K562 (cell line): ENCODE results near the gene JAKMIP1. TPM values are rescaled to one million over a fixed set of nuclear protein-coding genes. Genes with fewer than 3 reads are reported as not detected.

Source experiments
- ARHGAP35 ChIP-seq: fragments of 450-650 bp; IDR thresholded peaks from 2 replicates; pipeline ENCODE4 v1.6.1; 2018; ENCODE audit not compliant: partially characterized antibody
- BRD9 ChIP-seq: fragments of 450-650 bp; IDR thresholded peaks from 2 replicates; pipeline ENCODE4 v1.6.1; 2018; ENCODE audit warnings: low read depth; ENCODE audit not compliant: partially characterized antibody
- COPS2 ChIP-seq: fragments of 450-650 bp; conservative IDR thresholded peaks from 2 replicates; pipeline ENCODE4 v1.6.1; 2016; ENCODE audit warnings: mild to moderate bottlenecking, moderate library complexity
- MAFG ChIP-seq: fragments of 450-650 bp; conservative IDR thresholded peaks from 2 replicates; pipeline ENCODE4 v1.6.1; 2016; ENCODE audit warnings: missing genetic modification characterization, missing compliant biosample characterization
- NFATC3 ChIP-seq: fragments of 450-650 bp; IDR thresholded peaks from 2 replicates; pipeline ENCODE4 v1.6.1; 2017; ENCODE audit warnings: mild to moderate bottlenecking
- PML ChIP-seq: IDR thresholded peaks from 2 replicates; pipeline ENCODE4 v1.6.1; 2012; ENCODE audit warnings: low read length, inconsistent platforms
- TAL1 ChIP-seq: fragments of 450-650 bp; IDR thresholded peaks from 2 replicates; pipeline ENCODE4 v1.6.1; 2016; ENCODE audit warnings: mild to moderate bottlenecking
- polyA plus RNA-seq, 8 experiments: library from polyadenylated mRNA; depleted of rRNA in 4 of 8; stranded (reverse) in 5 of 8; unstranded in 3 of 8; fragments of >200 nt; fragmentation: Nextera tagmentation in 2 of 8; fragmentation: Illumina TruSeq in 1 of 8; extraction: Ambion mirVana in 2 of 8; extraction: Trizol in 1 of 8; gene quantifications; 2 replicates each; pipeline versions ENCODE4 v1.2.1 to v1.2.3, GENCODE V29; 2011 to 2014; ENCODE audit warnings: inconsistent platforms in 1 of 8, missing spikeins in 1 of 8
- total RNA-seq, 7 experiments: library from RNA; depleted of rRNA in 6 of 7; stranded (reverse); fragments of >200 nt in 6 of 7; fragmentation: Illumina TruSeq in 2 of 7; extraction: Trizol in 2 of 7; gene quantifications; 2 replicates each; pipeline versions ENCODE4 v1.2.1 to v1.2.3, GENCODE V29; 2011 to 2021; ENCODE audit warnings: low replicate concordance in 1 of 7
- TF ChIP-seq, protein P1 (sequence below): fragments of 250-450 bp; sonication (Bioruptor Pico); IDR thresholded peaks from 2 replicates; pipeline ENCODE4 v1.5.0; 2021
- TF ChIP-seq, protein P2 (sequence below): fragments of 250-450 bp; sonication (Bioruptor Pico); IDR thresholded peaks from 2 replicates; pipeline ENCODE4 v1.4.0; 2020

JAKMIP1 gene
- total and polyA plus RNA-seq, 9 of the 15 experiments (the other 6 are each of a cell fraction or from before 2014, with no cell fraction given), result not detected

DNA sequence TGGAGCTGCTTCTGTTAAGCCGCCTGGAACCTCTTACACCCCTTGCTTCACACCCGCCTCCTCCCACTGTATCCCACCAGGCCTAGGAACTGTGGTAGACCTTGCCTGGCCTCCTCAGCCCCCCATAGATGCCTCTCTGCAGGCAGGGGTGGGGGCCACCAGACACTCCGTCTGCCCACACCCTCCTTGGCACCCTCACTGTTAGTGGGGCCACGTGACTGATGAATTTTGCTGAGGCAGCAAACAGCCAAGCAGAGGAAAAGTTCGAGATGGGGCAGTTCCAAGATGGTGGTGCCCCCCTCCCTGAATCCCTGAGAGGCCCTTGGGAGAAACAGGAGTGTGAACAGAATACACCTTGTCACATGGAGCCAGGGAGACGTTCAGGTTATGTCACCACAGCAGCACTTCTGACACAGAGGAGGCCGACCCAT is 141.0 kb downstream of the JAKMIP1 start (continued):
- TF ChIP-seq, protein P1, sequence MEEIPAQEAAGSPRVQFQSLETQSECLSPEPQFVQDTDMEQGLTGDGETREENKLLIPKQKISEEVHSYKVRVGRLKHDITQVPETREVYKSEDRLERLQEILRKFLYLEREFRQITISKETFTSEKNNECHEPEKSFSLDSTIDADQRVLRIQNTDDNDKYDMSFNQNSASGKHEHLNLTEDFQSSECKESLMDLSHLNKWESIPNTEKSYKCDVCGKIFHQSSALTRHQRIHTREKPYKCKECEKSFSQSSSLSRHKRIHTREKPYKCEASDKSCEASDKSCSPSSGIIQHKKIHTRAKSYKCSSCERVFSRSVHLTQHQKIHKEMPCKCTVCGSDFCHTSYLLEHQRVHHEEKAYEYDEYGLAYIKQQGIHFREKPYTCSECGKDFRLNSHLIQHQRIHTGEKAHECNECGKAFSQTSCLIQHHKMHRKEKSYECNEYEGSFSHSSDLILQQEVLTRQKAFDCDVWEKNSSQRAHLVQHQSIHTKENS (CRISPR knock-in tag), result no peak
- TF ChIP-seq NFATC3 (no peak), COPS2 (no peak), TAL1 (no peak), BRD9 (no peak), ARHGAP35 (no peak), MAFG (tag) (0 out of 2 replicates have a peak, but pooled peaks have one; percentile 23), PML (no peak)
- TF ChIP-seq, protein P2, sequence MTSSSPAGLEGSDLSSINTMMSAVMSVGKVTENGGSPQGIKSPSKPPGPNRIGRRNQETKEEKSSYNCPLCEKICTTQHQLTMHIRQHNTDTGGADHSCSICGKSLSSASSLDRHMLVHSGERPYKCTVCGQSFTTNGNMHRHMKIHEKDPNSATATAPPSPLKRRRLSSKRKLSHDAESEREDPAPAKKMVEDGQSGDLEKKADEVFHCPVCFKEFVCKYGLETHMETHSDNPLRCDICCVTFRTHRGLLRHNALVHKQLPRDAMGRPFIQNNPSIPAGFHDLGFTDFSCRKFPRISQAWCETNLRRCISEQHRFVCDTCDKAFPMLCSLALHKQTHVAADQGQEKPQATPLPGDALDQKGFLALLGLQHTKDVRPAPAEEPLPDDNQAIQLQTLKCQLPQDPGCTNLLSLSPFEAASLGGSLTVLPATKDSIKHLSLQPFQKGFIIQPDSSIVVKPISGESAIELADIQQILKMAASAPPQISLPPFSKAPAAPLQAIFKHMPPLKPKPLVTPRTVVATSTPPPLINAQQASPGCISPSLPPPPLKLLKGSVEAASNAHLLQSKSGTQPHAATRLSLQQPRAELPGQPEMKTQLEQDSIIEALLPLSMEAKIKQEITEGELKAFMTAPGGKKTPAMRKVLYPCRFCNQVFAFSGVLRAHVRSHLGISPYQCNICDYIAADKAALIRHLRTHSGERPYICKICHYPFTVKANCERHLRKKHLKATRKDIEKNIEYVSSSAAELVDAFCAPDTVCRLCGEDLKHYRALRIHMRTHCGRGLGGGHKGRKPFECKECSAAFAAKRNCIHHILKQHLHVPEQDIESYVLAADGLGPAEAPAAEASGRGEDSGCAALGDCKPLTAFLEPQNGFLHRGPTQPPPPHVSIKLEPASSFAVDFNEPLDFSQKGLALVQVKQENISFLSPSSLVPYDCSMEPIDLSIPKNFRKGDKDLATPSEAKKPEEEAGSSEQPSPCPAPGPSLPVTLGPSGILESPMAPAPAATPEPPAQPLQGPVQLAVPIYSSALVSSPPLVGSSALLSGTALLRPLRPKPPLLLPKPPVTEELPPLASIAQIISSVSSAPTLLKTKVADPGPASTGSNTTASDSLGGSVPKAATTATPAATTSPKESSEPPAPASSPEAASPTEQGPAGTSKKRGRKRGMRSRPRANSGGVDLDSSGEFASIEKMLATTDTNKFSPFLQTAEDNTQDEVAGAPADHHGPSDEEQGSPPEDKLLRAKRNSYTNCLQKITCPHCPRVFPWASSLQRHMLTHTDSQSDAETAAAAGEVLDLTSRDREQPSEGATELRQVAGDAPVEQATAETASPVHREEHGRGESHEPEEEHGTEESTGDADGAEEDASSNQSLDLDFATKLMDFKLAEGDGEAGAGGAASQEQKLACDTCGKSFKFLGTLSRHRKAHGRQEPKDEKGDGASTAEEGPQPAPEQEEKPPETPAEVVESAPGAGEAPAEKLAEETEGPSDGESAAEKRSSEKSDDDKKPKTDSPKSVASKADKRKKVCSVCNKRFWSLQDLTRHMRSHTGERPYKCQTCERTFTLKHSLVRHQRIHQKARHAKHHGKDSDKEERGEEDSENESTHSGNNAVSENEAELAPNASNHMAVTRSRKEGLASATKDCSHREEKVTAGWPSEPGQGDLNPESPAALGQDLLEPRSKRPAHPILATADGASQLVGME (CRISPR knock-in tag), result no peak
